ENCODE results near the gene PNMT.
A peak's percentile ranks its signal among the peaks of the same experiment; 100 is the strongest.

PNMT gene

GRCh38 chr17:39636927-39637736, 31.1 kb upstream of the PNMT start, which contains the start of gene STARD3:
Gene STARD3 (plus strand): TSS chr17:39637144. CDS start chr17:39653532, 16,388 bp downstream.
- peak; percentile 29 for TF ChIP-seq CTCF (IDR thresholded peaks at IDR 0.05; ENCODE audit: insufficient read depth, low read length, missing control alignments)
- peak within 1 kb of the TSS; percentile 93 for H3K4me3 ChIP-seq (ENCODE audit: low read depth, low read length)
- ChIA-PET CTCF (interaction anchor here (0.9 to 28.8 kb wide), 9 partner anchors 11 to 93 kb away, joined by 3 to 822 read pairs (median 3); partner anchors contain the start of genes MIEN1 and PPP1R1B), POLR2A (interaction anchor here (0.7 kb wide), 1 partner anchor 63 kb away, joined by 4 read pairs; the partner anchor contains the start of gene ERBB2)
- DNase-seq (ENCODE audit: low read depth, low spot score) = peak; percentile 33

GRCh38 chr17:39638317-39638716, 29.9 kb upstream of the PNMT start:
- CTCF ChIA-PET = interaction anchor here (0.9 to 28.8 kb wide), 11 partner anchors 9 to 92 kb away, joined by 3 to 822 read pairs (median 3); partner anchors contain the start of genes MIEN1 and PPP1R1B
- POLR2A ChIA-PET = no interaction called here

GRCh38 chr17:39639043-39639442, 29.2 kb upstream of the PNMT start:
- no peak for TF ChIP-seq CTCF (IDR thresholded peaks at IDR 0.05; ENCODE audit: insufficient read depth, low read length, missing control alignments)
- no peak overlapping the region for H3K4me3 ChIP-seq (ENCODE audit: low read depth, low read length)
- DNase-seq (ENCODE audit: low read depth, low spot score) = no peak
- ChIA-PET POLR2A (no interaction called here), CTCF (interaction anchor here (0.9 to 28.8 kb wide), 7 partner anchors 13 to 91 kb away, joined by 3 to 822 read pairs (median 4); partner anchors contain the start of genes MIEN1 and PPP1R1B)

More at GRCh38 chr17:39638317-39638716, 29.9 kb upstream of the PNMT start:
- no peak for DNase-seq (ENCODE audit: low read depth, low spot score)
- no peak for TF ChIP-seq CTCF (IDR thresholded peaks at IDR 0.05; ENCODE audit: insufficient read depth, low read length, missing control alignments)
- H3K4me3 ChIP-seq (ENCODE audit: low read depth, low read length) = peak overlapping the region; percentile 93

- TF ChIP-seq CTCF (IDR thresholded peaks at IDR 0.05; ENCODE audit: insufficient read depth, low read length, missing control alignments) = no peak
- POLR2A ChIA-PET = no interaction called here
- CTCF ChIA-PET = interaction anchor here (1.1 to 28.8 kb wide), 5 partner anchors 13 to 90 kb away, joined by 3 to 822 read pairs (median 8); partner anchors contain the start of genes MIEN1 and PPP1R1B
- no peak for DNase-seq (ENCODE audit: low read depth, low spot score)
- H3K4me3 ChIP-seq (ENCODE audit: low read depth, low read length) = no peak overlapping the region
Observed at GRCh38 chr17:39639566-39640458, 28.4 kb upstream of the PNMT start.

- no peak for TF ChIP-seq CTCF (IDR thresholded peaks at IDR 0.05; ENCODE audit: insufficient read depth, low read length, missing control alignments)
- H3K4me3 ChIP-seq (ENCODE audit: low read depth, low read length) = no peak overlapping the region
- ChIA-PET CTCF (interaction anchor here (1.1 to 28.8 kb wide), 4 partner anchors 12 to 89 kb away, joined by 4 to 822 read pairs (median 47); partner anchors contain the start of genes MIEN1 and PPP1R1B), POLR2A (no interaction called here)
- DNase-seq (ENCODE audit: low read depth, low spot score) = no peak
Observed at GRCh38 chr17:39640591-39641031, 27.6 kb upstream of the PNMT start.
